Endothelial cell of umbilical vein (primary cell): Measurements from ENCODE around the gene PRKCSH. TPM values are rescaled to one million over a fixed set of nuclear protein-coding genes. Genes with fewer than 3 reads are reported as not detected.

Experiments
- BruUV-seq: library from RNA; stranded (reverse); fragments of 400-500 nt; replicated peaks from 2 replicates; lab custom pipeline; 2021; lab: Mats Ljungman, UMichigan
- CTCF ChIA-PET: fragments of 300-600, 350-600 bp; sonication (Branson Sonifier 250); formaldehyde crosslinking; loops from one replicate; lab custom pipeline; 2021; ENCODE audit warnings: antibody characterized with exemption, inconsistent platforms; lab: Charles Lee
- POLR2A ChIA-PET: fragments of 300-600, 350-600 bp; sonication (Branson Sonifier 250); formaldehyde crosslinking; loops from one replicate; lab custom pipeline; 2021; ENCODE audit warnings: antibody characterized with exemption, inconsistent platforms; lab: Charles Lee
- DNase-seq: peaks from one replicate; pipeline ENCODE4 v3.0.0-alpha.2; 2011; ENCODE audit warnings: low read depth, low spot score
- FAIRE-seq: peaks from 2 replicates; lab custom pipeline; 2011; peaks lifted over from hg19 to GRCh38; lab: Jason Lieb, UNC
- H2AFZ ChIP-seq: 2 replicates; pipeline ENCODE4 v1.6.0; 2012; ENCODE audit warnings: low read depth, low read length, control low read depth, inconsistent platforms
- H3K27ac ChIP-seq: 2 replicates; pipeline ENCODE4 v1.5.1; 2011; ENCODE audit warnings: low read depth, mild to moderate bottlenecking, control low read depth, low read length, moderate library complexity; ENCODE audit not compliant: insufficient read depth
- H3K27me3 ChIP-seq, 2 experiments: 2 replicates each; pipeline versions ENCODE4 v1.6.0 to v1.6.1; 2011; ENCODE audit warnings: low read length in 2 of 2, mixed read lengths in 1 of 2; ENCODE audit not compliant: control insufficient read depth in 2 of 2, insufficient read depth in 2 of 2
- H3K36me3 ChIP-seq, 2 experiments: 2 replicates in 1 of 2; 3 replicates in 1 of 2; pipeline ENCODE4 v1.5.1; 2011; ENCODE audit warnings: low read length in 2 of 2, mild to moderate bottlenecking in 1 of 2, moderate library complexity in 1 of 2; ENCODE audit not compliant: control insufficient read depth in 2 of 2, insufficient read depth in 2 of 2; ENCODE audit errors: extremely low read depth in 1 of 2
- H3K4me1 ChIP-seq: 3 replicates; pipeline ENCODE4 v1.5.1; 2011; ENCODE audit warnings: mild to moderate bottlenecking, low read length; ENCODE audit not compliant: control insufficient read depth, insufficient read depth; ENCODE audit errors: extremely low read depth
- H3K4me2 ChIP-seq: 2 replicates; pipeline ENCODE4 v1.6.1; 2011; ENCODE audit warnings: low read length, control low read depth, mixed read lengths; ENCODE audit not compliant: insufficient read depth
- H3K4me3 ChIP-seq, 3 experiments: fragments of 200-600 bp in 1 of 3; sonication (generic), shearing (Covaris generic) in 1 of 3; replicated peaks in 1 of 3; 2 replicates each; pipeline ENCODE4 v1.5.1; 2011 to 2016; ENCODE audit warnings: control low read depth in 3 of 3, low read length in 3 of 3, mild to moderate bottlenecking in 2 of 3, inconsistent platforms in 1 of 3, low read depth in 1 of 3, moderate library complexity in 1 of 3; ENCODE audit not compliant: insufficient read depth in 1 of 3
- H3K79me2 ChIP-seq: 2 replicates; pipeline ENCODE4 v1.6.0; 2012; ENCODE audit warnings: low read length, inconsistent platforms; ENCODE audit not compliant: control insufficient read depth, insufficient read depth
- H3K9ac ChIP-seq: replicated peaks from 2 replicates; pipeline ENCODE3; 2011; ENCODE audit warnings: low read length, control low read depth; ENCODE audit not compliant: insufficient read depth; ENCODE audit errors: extremely low read depth
- H3K9me1 ChIP-seq: replicated peaks from 3 replicates; pipeline ENCODE4 v1.6.0; 2011; ENCODE audit warnings: mild to moderate bottlenecking, low read length; ENCODE audit not compliant: control insufficient read depth, insufficient read depth; ENCODE audit errors: extremely low read depth
- H3K9me3 ChIP-seq: replicated peaks from 2 replicates; pipeline ENCODE4 v1.5.1; 2012; ENCODE audit warnings: low read length, inconsistent platforms; ENCODE audit not compliant: control insufficient read depth, insufficient read depth
- H4K20me1 ChIP-seq: replicated peaks from 2 replicates; pipeline ENCODE3; 2011; ENCODE audit warnings: mild to moderate bottlenecking, low read length; ENCODE audit not compliant: control insufficient read depth, insufficient read depth; ENCODE audit errors: extremely low read depth
- CTCF ChIP-seq, 2 donors: IDR thresholded peaks; 1 replicate in 1 of 2; 2 replicates in 1 of 2; pipeline ENCODE4 v1.5.1; 2011; ENCODE audit warnings: low read length in 2 of 2, mild to moderate bottlenecking in 2 of 2, moderate library complexity in 2 of 2, control low read depth in 1 of 2, inconsistent platforms in 1 of 2, low read depth in 1 of 2; ENCODE audit not compliant: insufficient read depth in 1 of 2; ENCODE audit errors: extremely low read depth in 1 of 2
- EZH2 ChIP-seq: IDR thresholded peaks from 2 replicates; pipeline ENCODE4 v1.6.1; 2012; ENCODE audit warnings: borderline replicate concordance, low read depth, mild to moderate bottlenecking, moderate library complexity, low read length, inconsistent platforms; ENCODE audit not compliant: severe bottlenecking
- GATA2 ChIP-seq: IDR thresholded peaks from 2 replicates; pipeline ENCODE4 v1.7.0; 2011; ENCODE audit warnings: low read depth, mild to moderate bottlenecking, moderate library complexity, mixed read lengths, low read length; ENCODE audit not compliant: insufficient read length, insufficient read depth
- JUN ChIP-seq: IDR thresholded peaks from 2 replicates; pipeline ENCODE4 v1.6.1; 2011; ENCODE audit warnings: borderline replicate concordance, low read depth; ENCODE audit not compliant: insufficient read length, insufficient read depth
- MYC ChIP-seq: IDR thresholded peaks from one replicate; pipeline ENCODE4 v1.6.1; 2011; ENCODE audit warnings: mild to moderate bottlenecking, low read depth, low read length
- POLR2AphosphoS5 ChIP-seq: IDR thresholded peaks from 2 replicates; pipeline ENCODE4 v1.6.1; 2012; ENCODE audit warnings: low read depth, mild to moderate bottlenecking, control low read depth, low read length, moderate library complexity; ENCODE audit not compliant: insufficient read depth
- dilution Hi-C: fragments of 300-500 bp; cut with MboI; formaldehyde crosslinking; loops from one replicate; pipeline ENCODE4 v1.15.0; 2019; ENCODE audit warnings: low sequenced_read_pairs; ENCODE audit not compliant: extremely low pct_ligation_motif_present
- intact Hi-C: fragments of 100-400 bp; cut with micrococcal nuclease; formaldehyde crosslinking; loops from one replicate; pipeline ENCODE4 v1.10.0; 2022
- polyA plus RNA-seq, 4 experiments: library from polyadenylated mRNA; depleted of rRNA in 3 of 4; stranded (reverse) in 3 of 4; unstranded in 1 of 4; fragments of >200 nt; gene quantifications; 2 replicates each; pipeline versions ENCODE4 v1.2.1 to v1.2.3, GENCODE V29; 2011 to 2012; ENCODE audit warnings: missing spikeins in 1 of 4
- total RNA-seq: library from RNA; stranded (reverse); gene quantifications from 2 replicates; pipeline ENCODE4 v1.2.3, GENCODE V29; 2021
- TF ChIP-seq, protein P1 (sequence below): IDR thresholded peaks from 2 replicates; pipeline ENCODE4 v1.6.1; 2011; ENCODE audit not compliant: insufficient read depth, insufficient read length

Gene PRKCSH
- total and polyA plus RNA-seq, 2 donors (not counting 3 experiments of a cell fraction or from before 2014, with no cell fraction given), result 215 to 425 TPM

DNA sequence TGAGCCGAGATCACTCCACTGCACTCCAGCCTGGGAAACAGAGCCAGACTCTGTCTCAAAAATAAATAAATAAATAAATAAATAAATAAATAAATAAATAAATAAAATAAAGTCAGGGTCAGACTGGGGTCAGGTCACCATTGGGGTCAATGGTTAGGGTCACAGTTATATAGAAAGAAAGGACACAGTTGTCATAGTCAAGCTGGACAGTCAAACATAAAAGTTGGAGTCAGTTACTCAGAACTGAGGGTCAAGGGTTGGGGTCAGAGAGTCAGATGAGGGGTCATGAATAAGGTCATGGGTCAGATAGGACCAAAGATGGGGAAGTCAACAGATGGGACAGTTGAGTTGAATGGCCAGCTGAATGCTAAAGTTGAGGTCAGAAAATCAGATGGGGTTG lies 34.6 kb upstream of the PRKCSH start:
- Histone ChIP-seq H3K36me3 (no peaks in the 10 kb centered on the region), H3K27me3 (no peaks in the 10 kb centered on the region), H2AFZ (no peak overlapping the region), H3K79me2 (no peaks in the 10 kb centered on the region), H3K9me3 (no peaks in the 10 kb centered on the region), H3K27ac (no peak overlapping the region), H3K4me1 (no peaks in the 10 kb centered on the region), H3K9me1 (no peaks in the 10 kb centered on the region), H3K4me2 (no peak overlapping the region), H3K9ac (no peak overlapping the region), H3K4me3 (no peak overlapping the region), H4K20me1 (no peaks in the 10 kb centered on the region)
- no TSS peak for BruUV-seq
- no peak for TF ChIP-seq GATA2
- no peak for TF ChIP-seq CTCF (IDR thresholded peaks at IDR 0.05; ENCODE audit: extremely low read depth in 1 of 2, insufficient read depth in 1 of 2, low read depth in 1 of 2, low read length in 2 of 2)
- TF ChIP-seq POLR2AphosphoS5, result no peak
- CTCF ChIA-PET, result no interaction called here
- DNase-seq (no peak), FAIRE-seq (no peak)
- POLR2A ChIA-PET, result no interaction called here
- intact Hi-C loops, result no loop called here
- dilution Hi-C loops, result no loop called here

DNA sequence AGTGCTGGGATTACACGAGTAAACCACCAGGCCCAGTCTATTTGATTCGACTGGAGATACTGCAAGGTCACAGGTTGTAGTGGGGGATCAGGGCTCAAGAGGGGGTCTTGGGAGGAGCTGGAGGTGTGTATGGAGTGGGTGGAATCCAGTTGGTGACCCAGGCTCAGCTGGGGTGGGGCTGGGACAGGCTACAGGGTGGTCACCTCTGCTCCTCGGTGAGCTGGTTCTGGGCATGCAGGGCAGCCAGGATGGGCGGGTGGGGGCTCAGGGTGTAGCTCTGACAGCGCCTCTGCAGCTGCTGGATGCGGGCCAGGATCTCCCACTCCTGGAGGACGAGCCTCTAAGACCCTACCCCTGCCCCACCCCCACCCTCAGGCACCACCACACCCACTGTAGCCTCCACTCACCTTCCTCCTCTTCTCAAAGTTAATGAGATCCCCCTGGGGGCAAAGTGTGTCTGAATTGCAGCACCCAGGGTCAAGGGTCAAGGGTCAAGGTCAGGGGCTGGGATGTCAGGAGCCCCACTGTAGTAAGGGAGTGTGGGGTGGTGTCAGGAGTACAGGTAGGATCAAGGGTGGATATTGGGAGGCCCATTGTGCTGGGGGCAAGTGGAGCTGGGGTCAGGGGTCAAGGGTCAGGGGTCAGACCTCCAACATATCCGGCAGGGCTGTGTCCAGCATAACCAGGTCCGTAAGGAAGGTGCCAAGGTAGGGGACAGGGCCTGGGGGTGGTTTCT lies 33.5 kb upstream of the PRKCSH start:
- Histone ChIP-seq H2AFZ (no peak overlapping the region), H4K20me1 (no peaks in the 10 kb centered on the region), H3K4me1 (no peaks in the 10 kb centered on the region), H3K9ac (no peak overlapping the region), H3K4me2 (no peak overlapping the region), H3K9me3 (no peaks in the 10 kb centered on the region), H3K27ac (no peak overlapping the region), H3K27me3 (no peaks in the 10 kb centered on the region), H3K36me3 (no peaks in the 10 kb centered on the region), H3K9me1 (no peaks in the 10 kb centered on the region), H3K4me3 (no peak overlapping the region), H3K79me2 (no peaks in the 10 kb centered on the region)
- intact Hi-C loops, result no loop called here
- no peak for FAIRE-seq
- ChIA-PET CTCF (no interaction called here), POLR2A (no interaction called here)
- dilution Hi-C loops, result no loop called here
- TF ChIP-seq CTCF (IDR thresholded peaks at IDR 0.05; ENCODE audit: extremely low read depth in 1 of 2, insufficient read depth in 1 of 2, low read depth in 1 of 2, low read length in 2 of 2) (no peak), GATA2 (no peak), MYC (no peak), EZH2 (no peak), JUN (no peak), POLR2AphosphoS5 (no peak)
- TF ChIP-seq, protein P1, sequence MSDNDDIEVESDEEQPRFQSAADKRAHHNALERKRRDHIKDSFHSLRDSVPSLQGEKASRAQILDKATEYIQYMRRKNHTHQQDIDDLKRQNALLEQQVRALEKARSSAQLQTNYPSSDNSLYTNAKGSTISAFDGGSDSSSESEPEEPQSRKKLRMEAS, result no peak
- no TSS peak for BruUV-seq
- no peak for DNase-seq
